AG10803 (cell line): ENCODE measurements around the gene CHN2.
A peak's percentile ranks its signal among the peaks of the same experiment; 100 is the strongest.

Source experiments
- DNase-seq: peaks from one replicate; pipeline ENCODE4 v3.0.0; 2010; ENCODE audit warnings: low read depth
- H3K4me3 ChIP-seq: 2 replicates; pipeline ENCODE4 v1.5.1; 2011; ENCODE audit warnings: mild to moderate bottlenecking, low read length, control low read depth
- TF ChIP-seq, protein P1 (sequence below): conservative IDR thresholded peaks from 2 replicates; pipeline ENCODE4 v1.5.1; 2011; ENCODE audit warnings: mild to moderate bottlenecking, low read length, control low read depth, inconsistent platforms

The CHN2 gene

DNA sequence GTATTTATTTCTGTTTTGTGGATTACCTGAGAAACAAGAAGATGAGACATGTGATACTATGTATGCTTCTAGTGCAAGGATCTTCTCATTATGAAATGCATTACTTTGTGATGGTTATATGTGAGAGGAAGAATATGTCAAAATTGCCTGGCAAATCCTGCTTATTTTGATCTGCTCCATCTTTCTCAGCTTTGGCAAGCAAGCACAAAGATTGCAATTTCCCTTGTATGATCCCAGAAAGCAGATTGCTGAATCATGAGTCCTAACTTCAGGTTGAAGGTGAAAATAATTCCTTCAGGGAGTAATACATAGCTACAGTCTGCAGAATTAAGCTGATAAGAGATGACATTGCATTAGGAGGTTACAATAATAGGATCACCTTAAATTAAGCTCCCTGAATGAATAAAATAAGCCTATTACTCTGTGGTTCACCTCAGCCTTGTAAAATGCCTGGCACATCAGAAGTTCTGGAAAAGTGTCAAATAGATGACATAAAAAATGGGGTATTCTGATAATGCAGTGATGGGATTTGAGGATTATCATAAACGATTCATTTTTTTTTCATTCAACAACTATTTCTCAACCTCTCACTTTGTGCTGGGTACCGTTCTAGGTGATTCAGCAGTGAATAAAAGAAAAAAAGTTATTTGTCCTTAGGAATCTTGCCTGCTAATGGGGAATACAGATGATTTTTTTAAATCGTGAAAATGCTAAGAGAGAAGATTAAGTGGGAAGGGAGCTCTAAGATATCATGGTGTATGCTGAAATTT lies 120.7 kb downstream of the CHN2 start:
- no peak overlapping the region for H3K4me3 ChIP-seq
- TF ChIP-seq, protein P1, sequence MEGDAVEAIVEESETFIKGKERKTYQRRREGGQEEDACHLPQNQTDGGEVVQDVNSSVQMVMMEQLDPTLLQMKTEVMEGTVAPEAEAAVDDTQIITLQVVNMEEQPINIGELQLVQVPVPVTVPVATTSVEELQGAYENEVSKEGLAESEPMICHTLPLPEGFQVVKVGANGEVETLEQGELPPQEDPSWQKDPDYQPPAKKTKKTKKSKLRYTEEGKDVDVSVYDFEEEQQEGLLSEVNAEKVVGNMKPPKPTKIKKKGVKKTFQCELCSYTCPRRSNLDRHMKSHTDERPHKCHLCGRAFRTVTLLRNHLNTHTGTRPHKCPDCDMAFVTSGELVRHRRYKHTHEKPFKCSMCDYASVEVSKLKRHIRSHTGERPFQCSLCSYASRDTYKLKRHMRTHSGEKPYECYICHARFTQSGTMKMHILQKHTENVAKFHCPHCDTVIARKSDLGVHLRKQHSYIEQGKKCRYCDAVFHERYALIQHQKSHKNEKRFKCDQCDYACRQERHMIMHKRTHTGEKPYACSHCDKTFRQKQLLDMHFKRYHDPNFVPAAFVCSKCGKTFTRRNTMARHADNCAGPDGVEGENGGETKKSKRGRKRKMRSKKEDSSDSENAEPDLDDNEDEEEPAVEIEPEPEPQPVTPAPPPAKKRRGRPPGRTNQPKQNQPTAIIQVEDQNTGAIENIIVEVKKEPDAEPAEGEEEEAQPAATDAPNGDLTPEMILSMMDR: no peak
- DNase-seq: no peak

DNA sequence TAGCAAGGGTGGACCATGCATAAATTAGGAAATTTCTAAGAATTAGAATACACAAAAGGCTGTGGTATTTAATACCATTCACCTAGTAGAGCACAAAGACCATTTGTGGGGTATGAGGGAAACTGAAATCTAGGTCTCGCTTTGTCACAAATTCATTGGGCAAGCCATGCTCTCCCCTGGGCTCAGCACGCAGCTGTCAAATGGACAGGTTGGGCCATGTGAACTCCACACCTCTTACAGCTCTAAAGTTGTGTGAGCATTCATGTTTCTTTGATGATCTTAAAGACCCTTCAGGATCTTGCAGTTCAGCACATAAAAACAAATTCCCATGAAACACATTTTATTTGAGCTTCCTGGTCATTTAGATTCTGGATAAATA lies 121.3 kb downstream of the CHN2 start:
- TF ChIP-seq, protein P1: no peak
- DNase-seq: no peak
- H3K4me3 ChIP-seq: no peak overlapping the region

DNA sequence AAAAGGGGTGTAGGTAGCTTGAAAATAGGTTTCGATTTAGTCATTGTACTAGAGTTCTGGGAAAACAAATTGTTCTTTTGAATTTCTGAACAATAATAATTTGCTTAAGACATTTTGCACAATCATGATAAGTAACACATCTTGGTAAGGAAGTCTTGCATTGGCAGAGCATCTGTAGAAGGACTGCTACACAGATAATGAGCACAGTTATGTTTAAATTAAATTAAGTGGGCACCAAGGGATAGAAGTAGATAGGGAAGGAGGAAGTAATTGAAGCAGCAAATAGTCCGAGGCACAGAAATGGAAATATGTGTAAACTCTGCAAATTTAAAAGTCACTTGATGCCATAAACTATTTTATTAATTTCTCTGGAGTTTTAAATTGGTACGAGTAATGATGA lies 122.4 kb downstream of the CHN2 start:
- no peak for DNase-seq
- no peak overlapping the region for H3K4me3 ChIP-seq
- TF ChIP-seq, protein P1: no peak

DNA sequence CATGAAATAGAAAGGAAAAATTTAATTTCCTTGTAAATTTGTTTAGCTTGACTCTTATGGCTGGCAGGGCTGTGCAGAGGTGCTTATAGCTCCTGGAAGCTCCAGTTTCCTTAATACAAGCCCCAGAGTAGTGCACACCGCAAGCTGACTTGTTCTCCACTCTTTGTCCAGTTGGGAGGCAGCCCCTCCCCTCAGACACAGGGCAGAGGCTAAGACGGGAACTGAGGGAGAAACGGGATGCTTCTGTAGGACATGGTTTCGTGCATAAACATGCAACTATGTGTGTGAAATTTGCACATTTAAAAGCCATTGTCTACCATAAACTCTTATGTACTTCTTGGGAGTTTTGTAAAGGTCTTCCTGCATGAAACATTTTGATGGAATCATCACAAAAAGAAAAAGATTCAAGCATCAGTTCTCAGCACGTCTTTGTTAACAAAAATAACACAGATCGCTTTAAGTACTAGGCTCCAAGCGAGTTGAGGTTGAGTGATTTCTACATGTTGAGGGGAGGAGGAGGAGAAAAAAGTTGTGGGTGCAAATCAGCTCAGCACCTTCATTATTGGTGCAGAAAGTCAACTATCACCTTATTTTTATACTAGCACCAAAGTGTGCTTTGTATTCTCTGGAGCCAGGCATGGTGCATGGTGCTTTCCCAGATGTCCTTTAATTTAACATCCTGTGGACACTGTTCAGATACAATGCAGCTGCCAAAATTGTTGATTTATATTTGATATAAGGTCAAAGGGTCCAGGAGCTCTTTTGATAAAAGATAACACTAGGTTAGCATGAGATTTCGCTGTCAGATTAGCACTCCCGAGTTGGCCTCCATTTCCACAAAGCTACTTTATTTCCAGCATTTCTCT lies 124.5 kb downstream of the CHN2 start:
- TF ChIP-seq, protein P1: no peak
- no peak overlapping the region for H3K4me3 ChIP-seq
- no peak for DNase-seq

DNA sequence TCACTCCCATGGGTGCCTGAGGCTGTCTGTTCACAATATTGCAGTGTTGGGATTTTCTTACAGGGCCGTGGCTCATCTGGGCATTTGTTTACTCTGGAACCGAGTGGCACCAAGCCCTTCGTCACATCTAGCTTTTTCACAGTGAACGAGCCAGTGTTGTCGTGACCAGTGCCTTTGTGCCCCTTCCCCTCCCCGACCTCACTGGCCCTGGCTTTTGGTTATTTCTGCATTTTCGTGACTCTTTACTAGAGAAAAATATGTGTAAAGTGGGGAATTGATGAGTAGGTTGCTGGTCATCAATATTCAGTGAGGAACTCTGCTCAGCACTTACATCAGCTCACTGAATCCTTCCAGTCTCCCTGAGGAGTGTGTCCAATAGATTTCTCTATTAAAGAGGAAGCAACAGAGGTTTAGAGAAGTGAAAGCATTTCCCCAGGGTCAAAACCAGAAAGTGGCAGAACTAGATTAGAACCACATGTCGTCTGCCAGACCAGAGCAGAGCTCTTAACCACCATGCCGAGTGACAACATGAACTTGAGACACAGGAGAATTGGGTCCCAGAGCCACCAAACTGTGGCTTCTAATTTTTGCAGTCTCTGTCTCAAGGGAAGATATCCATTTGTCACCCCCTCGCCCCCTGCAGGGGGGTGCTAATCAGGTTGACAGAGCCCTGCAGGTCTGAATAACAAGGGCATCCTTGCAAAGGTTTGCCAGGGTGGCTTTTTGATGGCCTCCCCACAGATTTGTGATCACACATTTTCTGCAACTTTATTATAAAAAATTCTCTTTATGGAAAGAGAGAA lies 125.3 kb downstream of the CHN2 start:
- peak; percentile 24 for DNase-seq
- H3K4me3 ChIP-seq: no peak overlapping the region
- TF ChIP-seq, protein P1: no peak

DNA sequence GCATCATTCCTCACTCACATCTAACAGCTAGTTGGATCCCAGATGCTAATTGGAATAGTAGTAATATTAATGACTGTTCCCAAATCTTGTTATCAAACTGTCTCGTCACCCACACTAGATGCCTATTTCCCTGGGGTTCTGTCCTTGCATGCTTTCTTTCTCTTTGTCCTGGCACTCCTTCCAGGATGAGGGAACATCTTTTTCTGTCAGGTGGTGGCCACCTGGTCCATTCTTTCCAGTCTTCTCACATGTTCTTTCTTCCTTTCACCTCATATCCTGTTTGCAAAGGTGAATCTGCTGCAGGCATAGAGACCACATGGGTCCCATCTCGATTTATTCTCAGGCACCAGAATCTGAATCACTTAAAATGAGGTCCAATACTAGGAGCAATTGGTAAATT lies 126.0 kb downstream of the CHN2 start:
- no peak overlapping the region for H3K4me3 ChIP-seq
- TF ChIP-seq, protein P1: no peak
- DNase-seq: no peak
